MM.1S (cell line): ENCODE data around the gene PDGFD.

Experiments used
- DNase-seq: peaks from one replicate; pipeline ENCODE4 v3.0.0-alpha.2; 2015
- H2AFZ ChIP-seq: fragments of 300-600 bp; sonication (generic); 2 replicates; pipeline ENCODE4 v1.6.0; 2016; ENCODE audit warnings: antibody characterized with exemption, low read length
- H3F3A ChIP-seq: fragments of 300-600 bp; sonication (generic); 2 replicates; pipeline ENCODE4 v1.6.1; 2016; ENCODE audit warnings: mild to moderate bottlenecking, antibody characterized with exemption, low read length, moderate library complexity, mixed read lengths; ENCODE audit not compliant: insufficient read depth
- H3K27ac ChIP-seq: fragments of 300-600 bp; sonication (generic); 2 replicates; pipeline ENCODE4 v1.5.1; 2016; ENCODE audit warnings: mild to moderate bottlenecking, low read length
- H3K27me3 ChIP-seq: fragments of 300-600 bp; sonication (generic); replicated peaks from 2 replicates; pipeline ENCODE4 v1.6.0; 2016; ENCODE audit warnings: low read length; ENCODE audit not compliant: insufficient read depth
- H3K36me3 ChIP-seq: fragments of 300-600 bp; sonication (generic); replicated peaks from 2 replicates; pipeline ENCODE4 v1.6.1; 2016; ENCODE audit warnings: mild to moderate bottlenecking, low read length, mixed read lengths; ENCODE audit not compliant: insufficient read depth
- H3K4me1 ChIP-seq: fragments of 300-600 bp; sonication (generic); 2 replicates; pipeline ENCODE4 v1.6.1; 2016; ENCODE audit warnings: low read length, mixed read lengths
- H3K4me2 ChIP-seq: fragments of 300-600 bp; sonication (generic); 2 replicates; pipeline ENCODE4 v1.6.0; 2016; ENCODE audit warnings: low read depth, low read length
- H3K4me3 ChIP-seq: fragments of 300-600 bp; sonication (generic); 2 replicates; pipeline ENCODE4 v1.5.1; 2016; ENCODE audit warnings: low read length, mixed read lengths
- H3K79me2 ChIP-seq: fragments of 300-600 bp; sonication (generic); 2 replicates; pipeline ENCODE4 v1.6.1; 2016; ENCODE audit warnings: mixed run types, low read length, mixed read lengths
- H3K9ac ChIP-seq: fragments of 300-600 bp; sonication (generic); 2 replicates; pipeline ENCODE4 v1.6.1; 2016; ENCODE audit warnings: low read length, mixed read lengths
- H3K9me2 ChIP-seq: fragments of 300-600 bp; sonication (generic); replicated peaks from 2 replicates; pipeline ENCODE4 v1.6.1; 2016; ENCODE audit warnings: mild to moderate bottlenecking, low read length, mixed read lengths; ENCODE audit not compliant: insufficient read depth
- H3K9me3 ChIP-seq: fragments of 300-600 bp; sonication (generic); replicated peaks from 2 replicates; pipeline ENCODE4 v1.6.1; 2016; ENCODE audit warnings: mild to moderate bottlenecking, low read length, mixed read lengths; ENCODE audit not compliant: insufficient read depth
- H4K20me1 ChIP-seq: fragments of 300-600 bp; sonication (generic); 2 replicates; pipeline ENCODE4 v1.6.1; 2016; ENCODE audit warnings: mild to moderate bottlenecking, low read length, moderate library complexity, mixed read lengths; ENCODE audit not compliant: insufficient read depth
- EZH2 ChIP-seq: fragments of 300-600 bp; sonication (generic); optimal IDR thresholded peaks from 2 replicates; pipeline ENCODE3; 2017; ENCODE audit warnings: low read depth, mild to moderate bottlenecking, antibody characterized with exemption, low read length, mixed read lengths
- EZH2phosphoT487 ChIP-seq: fragments of 300-600 bp; sonication (generic); IDR thresholded peaks from 2 replicates; pipeline ENCODE4 v1.6.1; 2018; ENCODE audit warnings: antibody characterized with exemption, low read length
- TF ChIP-seq, protein P1 (sequence below): fragments of 300-600 bp; sonication (generic); IDR thresholded peaks from 2 replicates; pipeline ENCODE4 v1.5.1; 2016; ENCODE audit warnings: antibody characterized with exemption, low read length, mixed read lengths

PDGFD gene

GRCh38 chr11:104129145-104129544 is 34.8 kb downstream of the PDGFD start:
- no peaks in the 10 kb centered on the region for H4K20me1 ChIP-seq
- no peak for DNase-seq
- no peak overlapping the region for H2AFZ ChIP-seq
- H3K36me3 ChIP-seq: no peaks in the 10 kb centered on the region
- H3K9ac ChIP-seq: no peak overlapping the region
- no peaks in the 10 kb centered on the region for H3K9me3 ChIP-seq
- TF ChIP-seq EZH2 (no peak), EZH2phosphoT487 (no peak)
- TF ChIP-seq, protein P1, sequence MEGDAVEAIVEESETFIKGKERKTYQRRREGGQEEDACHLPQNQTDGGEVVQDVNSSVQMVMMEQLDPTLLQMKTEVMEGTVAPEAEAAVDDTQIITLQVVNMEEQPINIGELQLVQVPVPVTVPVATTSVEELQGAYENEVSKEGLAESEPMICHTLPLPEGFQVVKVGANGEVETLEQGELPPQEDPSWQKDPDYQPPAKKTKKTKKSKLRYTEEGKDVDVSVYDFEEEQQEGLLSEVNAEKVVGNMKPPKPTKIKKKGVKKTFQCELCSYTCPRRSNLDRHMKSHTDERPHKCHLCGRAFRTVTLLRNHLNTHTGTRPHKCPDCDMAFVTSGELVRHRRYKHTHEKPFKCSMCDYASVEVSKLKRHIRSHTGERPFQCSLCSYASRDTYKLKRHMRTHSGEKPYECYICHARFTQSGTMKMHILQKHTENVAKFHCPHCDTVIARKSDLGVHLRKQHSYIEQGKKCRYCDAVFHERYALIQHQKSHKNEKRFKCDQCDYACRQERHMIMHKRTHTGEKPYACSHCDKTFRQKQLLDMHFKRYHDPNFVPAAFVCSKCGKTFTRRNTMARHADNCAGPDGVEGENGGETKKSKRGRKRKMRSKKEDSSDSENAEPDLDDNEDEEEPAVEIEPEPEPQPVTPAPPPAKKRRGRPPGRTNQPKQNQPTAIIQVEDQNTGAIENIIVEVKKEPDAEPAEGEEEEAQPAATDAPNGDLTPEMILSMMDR: no peak
- no peak overlapping the region for H3K27ac ChIP-seq
- H3F3A ChIP-seq: no peaks in the 10 kb centered on the region
- H3K4me3 ChIP-seq: no peak overlapping the region
- no peak overlapping the region for H3K4me2 ChIP-seq
- no peaks in the 10 kb centered on the region for H3K9me2 ChIP-seq
- no peaks in the 10 kb centered on the region for H3K79me2 ChIP-seq
- H3K4me1 ChIP-seq: no peaks in the 10 kb centered on the region
- no peaks in the 10 kb centered on the region for H3K27me3 ChIP-seq

- Histone ChIP-seq H3K4me1 (no peaks in the 10 kb centered on the region), H3K36me3 (no peaks in the 10 kb centered on the region), H3K79me2 (no peaks in the 10 kb centered on the region), H4K20me1 (no peaks in the 10 kb centered on the region), H3K4me2 (no peak overlapping the region), H3K9me3 (no peaks in the 10 kb centered on the region), H3K9ac (no peak overlapping the region), H3K4me3 (no peak overlapping the region), H3F3A (no peaks in the 10 kb centered on the region), H2AFZ (no peak overlapping the region), H3K9me2 (no peaks in the 10 kb centered on the region), H3K27me3 (no peaks in the 10 kb centered on the region), H3K27ac (no peak overlapping the region)
- DNase-seq: no peak
- no peak for TF ChIP-seq EZH2
These were observed 36.1 kb downstream of the PDGFD start for GRCh38 chr11:104127828-104128227.

GRCh38 chr11:104126464-104126863 is 37.5 kb downstream of the PDGFD start:
- Histone ChIP-seq H3K4me1 (no peaks in the 10 kb centered on the region), H3K9me2 (no peaks in the 10 kb centered on the region), H4K20me1 (no peaks in the 10 kb centered on the region), H3K27me3 (no peaks in the 10 kb centered on the region), H3K27ac (no peak overlapping the region), H3K79me2 (no peaks in the 10 kb centered on the region), H3K4me3 (no peak overlapping the region), H3K4me2 (no peak overlapping the region), H3K9me3 (no peaks in the 10 kb centered on the region), H2AFZ (no peak overlapping the region), H3F3A (no peaks in the 10 kb centered on the region), H3K36me3 (no peaks in the 10 kb centered on the region), H3K9ac (no peak overlapping the region)
- TF ChIP-seq EZH2phosphoT487 (no peak), EZH2 (no peak)
- TF ChIP-seq, protein P1: no peak
- no peak for DNase-seq

DNA sequence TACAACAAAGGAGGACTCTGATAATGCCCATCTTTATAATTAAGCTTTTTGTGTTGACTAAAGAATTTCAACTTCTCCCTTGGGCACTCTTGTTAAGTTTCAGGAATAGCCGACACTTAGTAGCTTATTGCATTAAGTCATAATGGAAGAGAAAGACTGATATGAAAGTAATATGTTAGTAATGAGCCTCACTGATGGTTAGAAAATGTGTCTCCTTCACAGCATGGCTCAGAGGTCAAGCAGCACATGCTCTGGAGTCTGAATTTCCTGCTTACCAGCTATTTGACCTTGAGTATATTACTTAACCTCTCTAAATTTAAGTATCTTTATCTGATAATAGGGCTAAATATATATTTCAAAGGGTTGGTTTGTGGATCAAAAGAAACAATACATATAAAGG is 39.0 kb downstream of the PDGFD start:
- TF ChIP-seq EZH2 (no peak), EZH2phosphoT487 (no peak)
- TF ChIP-seq, protein P1: no peak

More for the DNA sequence above, 39.0 kb downstream of the PDGFD start:
- no peak overlapping the region for H3K4me2 ChIP-seq
- no peaks in the 10 kb centered on the region for H3K9me3 ChIP-seq
- H3K4me3 ChIP-seq: no peak overlapping the region
- no peaks in the 10 kb centered on the region for H3K9me2 ChIP-seq
- H3F3A ChIP-seq: no peaks in the 10 kb centered on the region
- no peak overlapping the region for H2AFZ ChIP-seq
- H3K9ac ChIP-seq: no peak overlapping the region
- no peak overlapping the region for H3K27ac ChIP-seq
- H3K4me1 ChIP-seq: no peaks in the 10 kb centered on the region
- no peaks in the 10 kb centered on the region for H3K36me3 ChIP-seq
- DNase-seq: no peak
- H4K20me1 ChIP-seq: no peaks in the 10 kb centered on the region
- no peaks in the 10 kb centered on the region for H3K27me3 ChIP-seq
- H3K79me2 ChIP-seq: no peaks in the 10 kb centered on the region
